ENCODE measurements around the gene WDR1. TPM values are rescaled to one million over a fixed set of nuclear protein-coding genes. Genes with fewer than 3 reads are reported as not detected.

WDR1 gene
- polyA plus RNA-seq, 2 of the 4 experiments (the other 2 are of a cell fraction) = 251 to 326 TPM

- Histone ChIP-seq H3K27ac (no peak overlapping the region), H3K4me3 (no peak overlapping the region), H3K9me3 (no peaks in the 10 kb centered on the region), H3K4me1 (peaks cover 11% of the 10 kb centered on the region), H3K4me2 (no peak overlapping the region)
- ATAC-seq (no peak), DNase-seq (ENCODE audit: low read depth in 1 of 2, low spot score in 1 of 2) (no peak), FAIRE-seq (no peak)
- WGBS (ENCODE audit: missing lambda C conversion rate) = 90% methylated on average over 7 of the region's 7 CpGs
- ChIA-PET POLR2A (no interaction called here), CTCF (interaction anchor here (1.5 to 1.7 kb wide), 2 partner anchors 8 to 37 kb away, joined by 3 read pairs; no protein-coding TSS in a partner anchor)
- TF ChIP-seq RFX5 (IDR thresholded peaks at IDR 0.05) = no peak
- no peak for TF ChIP-seq FOXS1 (CRISPR knock-in tag; IDR thresholded peaks at IDR 0.05)
- no peak for TF ChIP-seq RARB (CRISPR knock-in tag; IDR thresholded peaks at IDR 0.05)
- no peak for TF ChIP-seq ELK1 (IDR thresholded peaks at IDR 0.05; ENCODE audit: low read depth, low read length)
- TF ChIP-seq POLR2A (IDR thresholded peaks at IDR 0.05; ENCODE audit: low read length) = no peak
- no peak for TF ChIP-seq CTCF (IDR thresholded peaks at IDR 0.05)
- TF ChIP-seq NFE2L2 (conservative IDR thresholded peaks at IDR 0.05; ENCODE audit: low read length) = no peak
- TF ChIP-seq EHF (CRISPR knock-in tag; IDR thresholded peaks at IDR 0.05) = no peak
- TF ChIP-seq JUNB (IDR thresholded peaks at IDR 0.05) = no peak
- no peak for TF ChIP-seq MAX (IDR thresholded peaks at IDR 0.05)
- TF ChIP-seq HOXB5 (CRISPR knock-in tag; IDR thresholded peaks at IDR 0.05) = no peak
- no peak for TF ChIP-seq ESRRA (IDR thresholded peaks at IDR 0.05; ENCODE audit: borderline replicate concordance, low read length)
- no peak for TF ChIP-seq HDAC2 (IDR thresholded peaks at IDR 0.05)
- no peak for TF ChIP-seq HEYL (CRISPR knock-in tag; IDR thresholded peaks at IDR 0.05)
- TF ChIP-seq PBX3 (IDR thresholded peaks at IDR 0.05) = no peak
These were observed 3.2 kb upstream of the WDR1 start for GRCh38 chr4:10119773-10120172.

- ChIA-PET POLR2A (no interaction called here), CTCF (interaction anchor here (1.7 kb wide), 1 partner anchor 9 kb away, joined by 3 read pairs; no protein-coding TSS in a partner anchor)
- no peak overlapping the region for H3K4me2 ChIP-seq
- no peak overlapping the region for H3K4me3 ChIP-seq
- TF ChIP-seq RFX5 (IDR thresholded peaks at IDR 0.05) (no peak), USF2 (IDR thresholded peaks at IDR 0.05) (no peak), NPAS2 (CRISPR knock-in tag; IDR thresholded peaks at IDR 0.05; ENCODE audit: borderline replicate concordance) (no peak), NFE2L2 (conservative IDR thresholded peaks at IDR 0.05; ENCODE audit: low read length) (no peak), KDM1A (IDR thresholded peaks at IDR 0.05; ENCODE audit: low read depth) (no peak), BHLHE40 (IDR thresholded peaks at IDR 0.05; ENCODE audit: low read depth, low read length) (no peak), CBX2 (IDR thresholded peaks at IDR 0.05; ENCODE audit: borderline replicate concordance, low read depth) (no peak)
- H3K4me1 ChIP-seq = peaks cover 16% of the 10 kb centered on the region
- FAIRE-seq (no peak), DNase-seq (ENCODE audit: low read depth in 1 of 2, low spot score in 1 of 2) (no peak), ATAC-seq (no peak)
- no peaks in the 10 kb centered on the region for H3K9me3 ChIP-seq
- 80% methylated on average over 8 of the region's 8 CpGs for WGBS (ENCODE audit: missing lambda C conversion rate)
- H3K27ac ChIP-seq = no peak overlapping the region
These were observed 2.7 kb upstream of the WDR1 start for GRCh38 chr4:10119278-10119677.
